Muscle of arm (tissue), 12 donors: Measurements from ENCODE around the gene TEX11. TPM values are rescaled to one million over a fixed set of nuclear protein-coding genes. Genes with fewer than 3 reads are reported as not detected.
A peak's percentile ranks its signal among the peaks of the same experiment; 100 is the strongest.
"Not testable (repeated sequence)": the region's sequence is repeated elsewhere in the genome, so short reads cannot be mapped to it uniquely, and the experiment has no call there.

ENCODE experiments used
- DNase-seq: peaks from one replicate; pipeline ENCODE4 v3.0.0-alpha.2; 2013
- polyA plus RNA-seq, 12 donors: library from polyadenylated mRNA; unstranded; fragments of 120-200 nt; gene quantifications; one replicate each; pipeline ENCODE4 v1.2.1, GENCODE V29; 2013; ENCODE audit not compliant: insufficient read length in 12 of 12

Gene TEX11
- polyA plus RNA-seq, 12 donors = 0.05 to 0.14 (median 0.11) TPM; not detected in 8

DNA sequence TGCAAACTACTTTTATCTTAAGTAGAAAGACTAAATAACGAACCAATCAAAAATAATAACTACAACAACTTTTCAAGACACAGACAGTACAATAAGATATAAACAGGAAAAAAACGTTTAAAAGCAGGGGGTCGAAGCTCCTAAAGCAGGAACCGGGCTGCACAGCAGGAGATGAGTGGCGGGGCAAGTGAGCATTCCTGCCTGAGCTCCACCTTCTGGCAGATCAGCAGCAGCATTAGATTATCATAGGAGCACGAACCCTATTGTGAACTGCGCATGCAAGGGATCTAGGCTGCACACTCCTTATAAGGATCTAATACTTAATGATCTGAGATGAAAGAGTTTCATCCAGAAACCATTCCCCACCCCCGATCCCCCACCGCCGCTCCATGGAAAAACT is 146.2 kb downstream of the TEX11 start:
- no peak for DNase-seq

DNA sequence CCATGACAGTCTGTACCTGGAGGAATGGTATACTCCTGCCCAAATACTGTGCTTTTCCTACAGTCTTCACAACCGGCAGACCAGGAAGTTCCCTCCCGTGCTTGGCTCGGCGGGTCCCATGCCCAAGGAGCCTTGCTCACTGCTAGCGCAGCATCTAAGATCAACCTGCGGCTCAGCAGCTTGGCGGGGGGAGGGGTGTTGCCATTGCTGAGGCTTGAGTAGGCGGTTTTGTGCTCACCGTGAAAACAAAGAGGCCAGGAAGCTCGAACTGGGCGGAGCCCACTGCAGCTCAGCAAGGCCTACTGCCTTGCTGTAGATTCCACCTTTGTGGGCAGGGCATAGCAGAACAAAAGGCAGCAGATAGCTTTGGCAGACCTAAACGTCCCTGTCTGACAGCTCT is 152.7 kb downstream of the TEX11 start:
- DNase-seq = no peak

DNA sequence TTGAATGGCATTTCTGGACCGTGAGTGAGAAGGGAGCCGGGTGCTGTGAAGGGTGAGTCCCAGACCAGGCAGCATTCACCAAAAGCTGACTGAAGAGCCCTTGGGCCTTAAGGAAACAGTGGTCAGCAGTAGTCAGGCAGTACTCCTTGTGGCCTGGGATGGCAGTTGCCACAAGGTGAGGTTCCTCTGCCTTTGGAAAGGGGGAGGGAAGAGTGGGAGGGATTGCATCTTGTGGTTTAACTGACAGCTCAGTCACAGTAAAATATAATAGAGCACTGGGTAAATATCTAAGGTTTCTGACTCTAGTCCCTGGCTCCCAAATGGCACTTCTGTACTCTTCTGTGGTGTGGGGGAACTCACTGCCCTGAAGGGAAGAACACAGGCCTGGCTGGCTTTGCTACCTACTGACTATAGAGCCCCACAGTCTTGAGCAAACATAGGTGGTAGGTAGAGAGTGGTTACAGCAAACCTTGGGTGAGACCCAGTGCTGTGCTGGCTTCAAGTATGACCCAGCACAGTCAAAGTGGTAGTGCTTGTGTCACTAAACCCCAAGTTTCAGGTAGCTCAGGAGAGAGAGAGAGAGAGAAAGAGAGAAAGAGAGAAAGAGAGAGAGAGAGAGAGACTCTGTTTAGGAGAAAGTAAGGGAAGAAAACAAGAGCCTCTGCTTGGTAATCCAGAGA is 154.2 kb downstream of the TEX11 start:
- DNase-seq = no peak

DNA sequence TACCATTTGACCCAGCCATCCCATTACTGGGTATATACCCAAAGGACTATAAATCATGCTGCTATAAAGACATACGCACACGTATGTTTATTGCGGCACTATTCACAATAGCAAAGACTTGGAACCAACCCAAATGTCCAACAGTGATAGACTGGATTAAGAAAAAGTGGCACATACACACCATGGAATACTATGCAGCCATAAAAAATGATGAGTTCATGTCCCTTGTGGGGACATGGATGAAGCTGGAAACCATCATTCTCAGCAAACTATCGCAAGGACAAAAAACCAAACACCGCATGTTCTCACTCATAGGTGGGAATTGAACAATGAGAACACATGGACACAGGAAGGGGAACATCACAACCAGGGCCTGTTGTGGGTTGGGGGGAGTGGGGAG is 174.7 kb downstream of the TEX11 start:
- DNase-seq = not testable (repeated sequence)

DNA sequence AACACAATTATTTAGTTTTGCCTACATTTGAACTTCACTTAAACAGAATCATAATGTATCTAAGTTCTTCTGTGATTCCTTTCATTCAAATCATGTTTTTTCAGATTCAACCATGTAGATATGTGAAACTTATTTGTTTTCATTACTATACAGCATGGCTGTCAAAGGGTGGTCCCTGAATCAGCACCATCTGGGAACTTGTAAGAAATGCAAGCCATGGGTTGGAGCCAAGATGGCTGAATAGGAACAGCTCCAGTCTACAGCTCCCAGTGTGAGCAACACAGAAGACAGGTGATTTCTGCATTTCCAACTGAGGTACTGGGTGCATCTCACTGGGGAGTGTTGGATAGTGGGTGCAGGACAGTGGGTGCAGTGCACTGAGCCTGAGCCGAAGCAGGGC is 180.6 kb downstream of the TEX11 start:
- not testable (repeated sequence) for DNase-seq

DNA sequence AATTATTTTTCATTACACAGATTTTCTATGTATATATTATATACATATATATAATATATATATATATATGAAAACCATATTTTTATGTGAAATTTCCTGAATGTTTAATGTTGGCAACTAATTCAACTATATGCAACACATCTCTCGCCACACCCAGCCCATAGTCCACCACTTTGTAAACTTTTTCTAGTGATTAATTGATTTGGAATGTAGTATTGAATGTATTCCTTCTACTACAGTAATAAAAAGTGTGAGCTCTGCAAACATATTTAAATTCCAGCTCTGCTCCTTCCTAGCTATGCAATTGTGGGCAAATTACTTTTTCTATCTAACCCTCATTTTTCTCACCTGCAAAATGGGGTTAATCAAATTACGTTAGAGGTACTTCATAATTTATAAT is 187.8 kb downstream of the TEX11 start:
- no peak for DNase-seq

DNA sequence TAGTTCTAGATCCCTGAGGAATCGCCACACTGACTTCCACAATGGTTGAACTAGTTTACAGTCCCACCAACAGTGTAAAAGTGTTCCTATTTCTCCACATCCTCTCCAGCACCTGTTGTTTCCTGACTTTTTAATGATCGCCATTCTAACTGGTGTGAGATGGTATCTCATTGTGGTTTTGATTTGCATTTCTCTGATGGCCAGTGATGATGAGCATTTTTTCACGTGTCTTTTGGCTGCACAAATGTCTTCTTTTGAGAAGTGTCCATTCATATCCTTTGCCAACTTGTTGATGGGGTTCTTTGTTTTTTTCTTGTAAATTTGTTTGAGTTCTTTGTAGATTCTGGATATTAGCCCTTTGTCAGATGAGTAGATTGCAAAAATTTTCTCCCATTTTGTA is 197.2 kb downstream of the TEX11 start:
- not testable (repeated sequence) for DNase-seq

DNA sequence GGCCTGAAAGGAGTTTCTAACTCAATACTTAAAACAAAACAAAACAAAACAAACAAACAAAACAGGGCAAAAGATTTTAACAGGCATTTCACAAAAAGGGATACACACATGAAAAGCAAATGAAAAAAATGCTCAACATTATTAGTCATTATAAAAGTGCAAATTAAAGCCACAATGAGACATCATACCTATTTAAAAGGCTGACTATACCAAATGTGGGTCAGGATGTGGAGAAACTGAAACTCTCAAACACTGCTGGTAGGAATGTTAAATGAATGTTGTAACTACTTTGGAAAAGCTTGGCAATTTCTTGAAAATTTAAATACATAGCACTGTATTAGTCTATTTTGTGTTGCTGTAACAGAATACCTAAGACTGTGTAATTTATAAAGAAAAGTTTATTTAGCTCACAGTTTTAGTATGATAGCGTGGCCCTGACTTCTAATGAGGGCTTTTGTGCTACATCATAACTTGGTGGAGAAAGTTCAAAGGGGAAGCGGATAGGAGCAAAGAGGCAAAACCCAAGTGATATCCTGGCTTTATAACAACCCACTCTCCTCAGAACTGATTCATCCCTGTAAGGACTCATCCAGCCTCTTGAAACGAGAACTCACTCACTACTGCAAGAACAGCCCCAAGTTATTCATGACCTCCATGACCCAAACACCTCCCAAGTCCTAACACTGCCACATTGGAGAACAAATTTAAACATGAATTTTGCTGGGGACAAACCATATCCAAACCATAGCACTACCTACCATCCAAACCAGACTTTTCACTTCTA is 214.0 kb downstream of the TEX11 start:
- DNase-seq = no peak

DNA sequence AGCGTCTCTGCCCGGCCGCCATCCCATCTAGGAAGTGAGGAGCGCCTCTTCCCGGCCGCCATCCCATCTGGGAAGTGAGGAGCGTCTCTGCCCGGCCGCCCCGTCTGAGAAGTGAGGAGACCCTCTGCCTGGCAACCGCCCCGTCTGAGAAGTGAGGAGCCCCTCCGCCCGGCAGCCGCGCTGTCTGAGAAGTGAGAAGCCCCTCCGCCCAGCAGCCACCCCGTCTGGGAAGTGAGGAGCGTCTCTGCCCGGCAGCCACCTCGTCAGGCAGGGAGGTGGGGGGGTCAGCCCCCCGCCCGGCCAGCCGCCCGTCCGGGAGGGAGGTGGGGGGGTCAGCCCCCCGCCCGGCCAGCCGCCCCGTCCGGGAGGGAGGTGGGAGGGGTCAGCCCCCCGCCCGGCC is 229.1 kb downstream of the TEX11 start:
- not testable (repeated sequence) for DNase-seq

DNA sequence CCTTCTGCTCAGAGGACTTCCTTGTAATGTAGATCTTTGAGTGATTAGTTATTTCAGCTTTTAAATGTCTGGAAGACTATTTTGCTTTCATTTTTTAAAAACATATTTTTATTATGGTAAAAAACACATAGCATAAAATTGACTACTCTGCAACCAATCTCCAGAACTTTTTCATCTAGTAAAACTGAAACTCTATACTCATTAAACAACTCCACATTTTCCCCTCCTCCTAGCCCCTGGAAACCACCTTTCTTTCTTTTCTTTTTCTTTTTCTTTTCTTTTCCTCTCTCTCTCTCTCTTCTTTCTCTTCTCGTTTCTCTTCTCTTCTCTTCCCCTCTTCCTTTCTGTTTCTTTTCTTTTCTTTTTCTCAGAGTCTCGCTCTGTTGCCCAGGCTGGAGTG is 233.2 kb downstream of the TEX11 start:
- no peak for DNase-seq

DNA sequence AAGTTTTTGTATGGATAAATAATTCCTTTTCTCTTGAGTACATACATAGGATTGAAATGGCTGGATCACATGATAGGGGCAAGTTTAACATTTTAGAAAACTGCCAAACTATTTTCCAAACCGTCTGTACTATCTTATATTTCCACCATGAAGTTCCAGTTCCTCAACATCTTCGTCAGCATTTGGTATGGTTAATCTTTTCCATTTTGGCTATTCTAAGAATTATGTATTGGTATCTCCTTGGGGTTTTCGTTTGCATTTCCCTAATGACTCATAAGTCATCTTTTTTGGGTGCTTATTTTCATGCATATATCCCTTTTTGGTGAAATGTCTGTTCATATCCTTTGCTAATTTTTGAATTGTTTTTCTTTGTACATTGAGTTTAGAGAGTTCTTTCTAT is 236.2 kb downstream of the TEX11 start:
- no peak for DNase-seq

DNA sequence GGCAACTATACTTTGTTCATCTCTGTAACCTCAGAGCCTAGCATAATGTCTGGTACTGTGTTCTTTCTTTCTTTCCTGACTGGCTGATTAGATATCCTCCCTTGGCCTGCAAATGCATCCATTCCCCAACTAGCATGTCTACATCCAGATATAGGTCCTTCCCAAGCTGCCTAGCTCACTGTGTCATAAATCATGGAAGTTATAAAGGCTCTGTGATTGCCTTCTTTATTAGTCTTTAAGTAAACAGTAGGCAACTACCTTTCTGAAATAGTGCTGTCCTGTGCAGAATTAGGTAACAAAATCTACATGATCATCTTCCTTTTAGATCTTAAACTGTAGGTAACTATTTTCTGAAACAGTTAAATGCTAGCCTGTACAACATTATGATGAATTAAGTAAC is 239.4 kb downstream of the TEX11 start:
- DNase-seq = no peak

DNA sequence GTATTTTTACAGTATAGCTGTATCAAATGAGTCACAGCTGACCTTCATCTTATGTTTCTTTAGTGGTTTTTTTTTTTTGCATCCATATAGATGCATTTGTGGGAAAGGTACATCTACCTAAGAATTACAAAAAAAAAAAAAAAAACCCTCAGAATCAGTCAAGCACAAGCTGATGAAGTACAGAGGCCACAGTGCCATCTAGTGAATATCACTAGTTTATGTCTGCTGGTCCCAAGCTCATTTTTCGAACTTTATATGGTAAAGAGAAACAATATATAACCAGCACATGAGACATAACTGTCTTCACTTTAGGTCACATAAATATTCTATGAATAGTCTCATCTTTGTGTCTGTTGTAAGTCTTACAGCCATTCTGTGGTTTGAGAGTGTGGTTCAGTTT is 243.8 kb downstream of the TEX11 start:
- DNase-seq = peak; percentile 2

DNA sequence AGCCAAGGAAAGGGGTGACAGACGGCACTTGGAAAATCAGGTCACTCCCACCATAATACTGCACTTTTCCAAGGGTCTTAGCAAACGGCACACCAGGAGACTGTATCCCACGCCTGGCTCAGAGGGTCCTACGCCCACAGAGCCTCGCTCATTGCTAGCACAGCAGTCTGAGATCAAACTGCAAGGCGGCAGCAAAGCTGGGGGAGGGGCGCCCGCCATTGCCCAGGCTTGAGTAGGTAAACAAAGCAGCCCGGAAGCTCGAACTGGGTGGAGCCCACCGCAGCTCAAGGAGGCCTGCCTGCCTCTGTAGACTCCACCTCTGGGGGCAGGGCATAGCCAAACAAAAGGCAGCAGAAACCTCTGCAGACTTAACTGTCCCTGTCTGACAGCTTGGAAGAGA is 247.4 kb downstream of the TEX11 start:
- not testable (repeated sequence) for DNase-seq

DNA sequence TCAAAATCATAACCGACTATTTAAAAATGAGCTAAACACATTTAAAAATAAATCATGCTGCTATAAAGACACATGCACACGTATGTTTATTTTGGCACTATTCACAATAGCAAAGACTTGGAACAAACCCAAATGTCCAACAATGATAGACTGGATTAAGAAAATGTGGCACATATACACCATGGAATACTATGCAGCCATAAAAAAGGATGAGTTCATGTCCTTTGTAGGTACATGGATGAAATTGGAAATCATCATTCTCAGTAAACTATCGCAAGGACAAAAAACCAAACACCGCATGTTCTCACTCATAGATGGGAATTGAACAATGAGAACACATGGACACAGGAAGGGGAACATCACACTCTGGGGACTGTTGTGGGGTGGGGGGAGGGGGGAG is 251.0 kb downstream of the TEX11 start:
- DNase-seq = not testable (repeated sequence)

DNA sequence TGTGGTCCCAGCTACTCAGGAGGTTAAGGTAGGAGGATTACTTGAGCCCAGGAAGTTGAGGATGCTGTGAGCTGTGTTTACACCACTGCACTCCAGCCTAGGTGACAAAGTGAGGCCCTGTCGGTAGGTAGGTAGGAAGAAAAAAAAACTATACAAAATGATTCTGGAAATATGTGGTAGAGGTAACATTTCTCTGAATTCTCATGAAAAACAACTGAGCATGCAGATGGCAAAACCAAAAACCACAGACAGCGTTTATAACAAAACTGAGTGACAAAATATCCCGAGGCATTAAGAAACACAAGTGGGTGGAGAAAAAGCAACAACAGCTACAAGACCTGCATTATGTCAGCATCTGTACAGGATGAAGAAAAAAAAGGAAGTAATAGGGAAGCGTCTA is 252.2 kb downstream of the TEX11 start:
- DNase-seq = no peak

DNA sequence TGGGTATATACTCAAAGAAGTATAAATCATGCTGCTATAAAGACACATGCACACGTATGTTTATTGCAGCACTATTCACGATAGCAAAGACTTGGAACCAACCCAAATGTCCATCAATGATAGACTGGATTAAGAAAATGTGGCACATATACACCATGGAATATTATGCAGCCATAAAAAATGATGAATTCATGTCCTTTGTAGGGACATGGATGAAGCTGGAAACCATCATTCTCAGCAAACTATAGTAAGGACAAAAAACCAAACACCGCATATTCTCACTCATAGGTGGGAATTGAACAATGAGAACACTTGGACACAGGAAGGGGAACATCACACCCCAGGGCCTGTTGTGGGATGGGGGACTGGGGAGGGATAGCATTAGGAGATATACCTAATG is 260.6 kb downstream of the TEX11 start:
- DNase-seq = not testable (repeated sequence)

DNA sequence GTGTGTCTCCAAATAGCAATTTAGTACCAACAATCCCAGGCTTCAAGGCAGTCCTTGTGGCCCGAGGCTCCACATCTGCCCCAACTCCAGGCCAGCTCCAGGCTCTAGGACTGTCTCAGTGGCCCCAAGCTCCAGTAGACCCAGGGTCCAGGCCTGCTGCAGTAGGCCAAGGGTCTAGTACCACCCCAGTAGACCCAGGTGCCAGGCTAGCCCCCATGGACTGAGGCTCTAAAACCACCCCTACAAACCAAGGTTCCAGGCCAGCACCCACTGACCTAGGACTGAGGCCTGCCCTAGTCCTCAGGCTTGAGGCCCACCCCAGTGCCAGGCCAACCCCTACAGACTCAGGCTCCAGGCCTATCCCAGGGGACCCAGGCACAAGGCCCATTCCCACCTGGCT is 272.3 kb downstream of the TEX11 start:
- no peak for DNase-seq

DNA sequence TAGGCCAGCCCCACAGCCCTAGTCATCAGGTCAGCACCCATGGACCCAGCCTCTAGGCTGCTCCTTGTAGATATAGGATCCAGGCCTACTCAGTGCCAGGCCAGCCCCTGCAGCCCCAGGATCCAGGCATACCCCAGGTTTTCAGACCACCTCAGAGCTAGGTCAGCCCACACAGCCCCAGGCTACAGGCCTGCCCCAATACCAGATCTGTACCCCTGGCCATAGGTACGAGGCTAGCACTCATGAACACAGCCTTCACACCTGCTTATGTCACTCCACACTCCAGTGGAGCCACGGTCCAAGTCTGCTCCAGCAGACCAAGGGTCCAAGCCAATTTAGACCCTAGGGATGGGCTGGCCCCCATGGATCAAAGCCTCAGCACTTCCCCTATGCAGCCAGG is 272.8 kb downstream of the TEX11 start:
- DNase-seq = no peak

DNA sequence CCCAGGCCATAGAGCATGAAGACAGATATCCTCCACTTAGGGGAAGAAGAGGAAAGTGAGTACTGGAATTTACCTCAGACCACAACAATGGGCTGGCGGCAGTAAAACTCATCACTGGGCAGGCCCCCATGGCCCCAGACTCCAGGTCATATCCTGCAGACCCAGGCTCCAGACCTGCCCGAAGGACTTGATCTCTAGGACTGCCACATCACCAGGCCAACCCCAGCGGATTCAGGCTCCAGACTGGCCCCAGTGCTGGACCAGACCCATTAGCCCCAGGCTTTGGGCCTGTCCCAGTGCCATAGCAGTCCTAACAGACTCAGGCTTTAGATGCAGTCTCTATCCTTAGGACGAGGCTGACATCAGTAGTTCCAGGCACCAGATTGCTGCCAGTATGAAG is 273.3 kb downstream of the TEX11 start:
- no peak for DNase-seq

DNA sequence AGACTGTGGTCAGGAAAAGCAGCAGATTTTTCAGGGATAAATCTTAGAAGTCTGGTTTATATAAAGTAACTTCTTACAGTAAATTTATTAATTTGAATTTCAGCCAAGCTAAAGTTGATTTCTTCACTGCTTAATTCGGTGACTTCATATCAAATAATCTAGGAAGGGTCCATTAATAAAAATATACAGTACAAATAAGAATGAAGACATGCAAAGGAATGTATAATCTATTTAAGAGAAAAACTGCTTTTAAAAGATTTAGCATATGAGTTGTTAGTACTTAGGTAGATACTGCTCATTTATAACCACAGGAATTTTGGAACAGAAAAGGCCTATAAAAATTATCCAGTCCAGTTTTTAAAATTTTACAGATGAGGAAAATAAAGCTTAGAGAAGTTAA is 286.8 kb downstream of the TEX11 start:
- DNase-seq = no peak

DNA sequence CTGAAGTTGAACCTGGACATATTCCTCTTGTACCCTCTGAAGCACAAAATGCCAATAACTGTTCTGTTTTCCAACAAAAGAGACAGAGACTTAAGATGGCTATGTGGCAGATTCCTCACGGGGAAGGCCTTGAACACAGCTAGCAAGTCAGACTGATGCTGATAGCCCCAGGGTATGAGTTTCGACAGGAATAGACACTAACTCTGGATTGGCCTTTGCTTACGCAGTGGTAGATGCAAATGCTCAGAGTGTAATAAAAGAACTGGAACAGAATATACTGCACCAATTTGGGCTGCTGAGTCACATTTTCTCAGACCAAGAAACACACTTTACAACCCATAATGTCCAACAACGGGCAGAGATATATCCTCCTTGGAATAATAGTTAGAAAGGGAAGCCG is 290.0 kb downstream of the TEX11 start:
- no peak for DNase-seq

DNA sequence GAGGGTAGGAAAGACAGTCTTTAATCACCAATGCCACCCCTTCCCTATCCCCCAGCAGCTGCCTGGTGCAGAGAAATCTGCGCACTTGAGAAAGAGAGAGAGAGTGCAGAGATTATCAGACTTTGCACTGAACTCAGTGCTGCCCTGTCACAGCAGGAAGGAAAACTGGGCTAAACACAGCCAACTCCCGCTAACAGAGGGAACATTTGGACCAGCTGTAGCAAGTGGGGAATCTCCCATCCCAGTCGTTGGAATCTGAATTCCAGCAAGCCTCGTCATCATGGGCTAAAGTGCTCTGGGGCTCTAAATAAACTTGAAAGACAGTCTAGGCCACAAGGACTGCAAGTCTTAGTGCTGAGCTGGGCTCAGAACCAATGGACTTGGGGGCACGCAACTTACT is 295.2 kb downstream of the TEX11 start:
- no peak for DNase-seq

DNA sequence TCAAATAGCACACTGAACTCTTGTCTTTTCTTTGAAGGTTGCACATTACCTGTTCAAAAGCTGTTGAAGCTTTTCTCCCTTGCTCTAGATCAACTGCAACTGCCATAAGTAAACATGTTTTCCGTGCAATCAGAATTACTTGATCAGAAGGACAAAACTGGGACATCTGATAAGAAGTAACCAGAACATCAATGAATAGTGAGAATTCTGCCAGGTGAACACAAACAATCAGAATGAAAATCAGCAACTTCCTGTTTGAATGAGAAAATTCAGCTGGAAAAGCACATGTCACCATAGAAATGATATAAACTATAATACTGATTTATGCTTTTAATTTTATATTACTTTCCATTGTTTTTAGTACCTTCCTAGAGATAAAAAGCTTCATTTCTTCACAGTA is 303.2 kb downstream of the TEX11 start:
- no peak for DNase-seq
